A549 (cell line): ENCODE results near the gene BTBD3. TPM values are rescaled to one million over a fixed set of nuclear protein-coding genes. Genes with fewer than 3 reads are reported as not detected.
A peak's percentile ranks its signal among the peaks of the same experiment; 100 is the strongest.

ENCODE experiments used
- ATAC-seq, 2 experiments: fragments of 200-7000 bp in 1 of 2; fragments of >200 bp in 1 of 2; cut with Nextera tagmentation in 1 of 2; cut with Tn5 transposase in 1 of 2; 3 replicates each; pipeline versions ENCODE4 v1.8.0 to v1.9.1; 2018 to 2020; ENCODE audit warnings: mild to moderate bottlenecking in 1 of 2, moderate library complexity in 1 of 2
- CTCF ChIA-PET: fragments of 300-600 bp; sonication (Branson Sonifier 250); formaldehyde crosslinking; extraction: SDS; loops from one replicate; lab custom pipeline; 2021; ENCODE audit warnings: antibody characterized with exemption, inconsistent platforms; lab: Yijun Ruan, JAX
- POLR2A ChIA-PET: fragments of 350-600 bp; formaldehyde crosslinking; extraction: SDS; loops from one replicate; lab custom pipeline; 2021; ENCODE audit warnings: antibody characterized with exemption, inconsistent platforms; lab: Yijun Ruan, JAX
- DNase-seq, 2 experiments: peaks; one replicate each; pipeline versions ENCODE4 v3.0.0 to v3.0.0-alpha.2; 2011 to 2016; ENCODE audit warnings: low read depth in 1 of 2, low spot score in 1 of 2
- FAIRE-seq: peaks from 2 replicates; lab custom pipeline; 2011; peaks lifted over from hg19 to GRCh38; lab: Jason Lieb, UNC
- H3K27ac ChIP-seq, 2 experiments: fragments of >200 bp; sonication (Bioruptor Twin); formaldehyde crosslinking; 3 replicates each; pipeline ENCODE4 v1.5.1; 2016 to 2017
- H3K4me1 ChIP-seq: fragments of >200 bp; sonication (Bioruptor Twin); formaldehyde crosslinking; 3 replicates; pipeline ENCODE4 v1.6.1; 2016
- H3K4me2 ChIP-seq: fragments of >200 bp; sonication (Bioruptor Twin); formaldehyde crosslinking; 3 replicates; pipeline ENCODE4 v1.6.1; 2016
- H3K4me3 ChIP-seq: fragments of >200 bp; sonication (Bioruptor Twin); formaldehyde crosslinking; 3 replicates; pipeline ENCODE4 v1.5.1; 2016
- H3K9me3 ChIP-seq: fragments of >200 bp; sonication (Bioruptor Twin); formaldehyde crosslinking; 3 replicates; pipeline ENCODE4 v1.6.1; 2016
- BCL3 ChIP-seq: fragments of >200 bp; sonication (Bioruptor Twin); formaldehyde crosslinking; IDR thresholded peaks from 3 replicates; pipeline ENCODE4 v1.6.1; 2016
- CBX2 ChIP-seq: fragments of 200-600 bp; sonication (generic); IDR thresholded peaks from 2 replicates; pipeline ENCODE4 v1.6.1; 2016; ENCODE audit warnings: low read depth, mild to moderate bottlenecking, borderline replicate concordance
- CTCF ChIP-seq: fragments of >200 bp; sonication (Bioruptor Twin); formaldehyde crosslinking; IDR thresholded peaks from 3 replicates; pipeline ENCODE4 v1.5.1; 2016
- E2F6 ChIP-seq: IDR thresholded peaks from 2 replicates; pipeline ENCODE4 v1.6.1; 2012; ENCODE audit warnings: low read depth, borderline replicate concordance
- EHF ChIP-seq: fragments of 250-450 bp; sonication (Bioruptor Pico); IDR thresholded peaks from 2 replicates; pipeline ENCODE4 v1.5.0; 2020; ENCODE audit warnings: mild to moderate bottlenecking
- ESRRA ChIP-seq: fragments of 150-350 bp; IDR thresholded peaks from 2 replicates; pipeline ENCODE4 v1.6.1; 2014; ENCODE audit warnings: mild to moderate bottlenecking, low read length, borderline replicate concordance
- HDAC2 ChIP-seq: fragments of 200-600 bp; sonication (generic); IDR thresholded peaks from 2 replicates; pipeline ENCODE4 v1.6.1; 2016
- HOXA7 ChIP-seq: fragments of 250-450 bp; sonication (Bioruptor Pico); IDR thresholded peaks from 2 replicates; pipeline ENCODE4 v1.5.0; 2020; ENCODE audit warnings: mild to moderate bottlenecking, moderate library complexity
- HOXB13 ChIP-seq: fragments of 250-450 bp; sonication (Bioruptor Pico); IDR thresholded peaks from 2 replicates; pipeline ENCODE4 v1.5.0; 2020; ENCODE audit warnings: low read depth, mild to moderate bottlenecking, moderate library complexity
- HOXB5 ChIP-seq: fragments of 250-450 bp; sonication (Bioruptor Pico); IDR thresholded peaks from 2 replicates; pipeline ENCODE4 v1.5.0; 2020; ENCODE audit warnings: mild to moderate bottlenecking, moderate library complexity
- JUN ChIP-seq, 2 experiments: fragments of >200 bp; sonication (Bioruptor Twin); formaldehyde crosslinking; IDR thresholded peaks; 2 replicates in 1 of 2; 3 replicates in 1 of 2; pipeline ENCODE4 v1.6.1; 2016 to 2017
- JUNB ChIP-seq: fragments of >200 bp; sonication (Bioruptor Twin); formaldehyde crosslinking; IDR thresholded peaks from 2 replicates; pipeline ENCODE4 v1.6.1; 2016
- MAX ChIP-seq: IDR thresholded peaks from 2 replicates; pipeline ENCODE4 v1.6.1; 2012
- MYC ChIP-seq: IDR thresholded peaks from 2 replicates; pipeline ENCODE4 v1.6.1; 2012; ENCODE audit warnings: mild to moderate bottlenecking, inconsistent platforms, low read length, improper control_type of control experiment, borderline replicate concordance
- PBX3 ChIP-seq: IDR thresholded peaks from 2 replicates; pipeline ENCODE4 v1.6.1; 2012
- PHF8 ChIP-seq: fragments of 200-600 bp; sonication (generic); IDR thresholded peaks from 2 replicates; pipeline ENCODE4 v1.6.1; 2016; ENCODE audit warnings: low read depth, mild to moderate bottlenecking, antibody characterized with exemption, moderate library complexity, borderline replicate concordance
- POLR2A ChIP-seq: IDR thresholded peaks from 2 replicates; pipeline ENCODE4 v1.6.1; 2012; ENCODE audit warnings: mild to moderate bottlenecking, low read length
- RAD21 ChIP-seq, 2 experiments: fragments of >200 bp in 1 of 2; sonication (Bioruptor Twin) in 1 of 2; formaldehyde crosslinking in 1 of 2; IDR thresholded peaks in 1 of 2; conservative IDR thresholded peaks in 1 of 2; 2 replicates in 1 of 2; 3 replicates in 1 of 2; pipeline ENCODE4 v1.6.1; 2012 to 2018; ENCODE audit warnings: inconsistent platforms in 1 of 2
- RCOR1 ChIP-seq: fragments of 150-350 bp; IDR thresholded peaks from 2 replicates; pipeline ENCODE4 v1.6.1; 2014; ENCODE audit warnings: antibody characterized with exemption, low read length, low read depth
- RNF2 ChIP-seq: fragments of 200-600 bp; sonication (generic); IDR thresholded peaks from 2 replicates; pipeline ENCODE4 v1.6.1; 2016; ENCODE audit warnings: low read depth, mild to moderate bottlenecking, antibody characterized with exemption, moderate library complexity, borderline replicate concordance
- TP53 ChIP-seq: fragments of 250-450 bp; sonication (Bioruptor Pico); IDR thresholded peaks from 2 replicates; pipeline ENCODE4 v1.5.0; 2021; ENCODE audit warnings: mild to moderate bottlenecking, moderate library complexity
- ZSCAN20 ChIP-seq: fragments of 250-450 bp; sonication (Bioruptor Pico); IDR thresholded peaks from 2 replicates; pipeline ENCODE4 v1.8.0; 2022; ENCODE audit warnings: mild to moderate bottlenecking, moderate library complexity
- WGBS: methylation state at CpG from one replicate; pipeline ENCODE4 v1.1.6; 2017; ENCODE audit errors: missing lambda C conversion rate; 5-methylcytosine and 5-hydroxymethylcytosine counted together
- polyA plus RNA-seq, 4 experiments: library from polyadenylated mRNA; depleted of rRNA in 3 of 4; stranded (reverse); fragments of >200 nt; fragmentation: RNase III in 1 of 4; extraction: RNeasy Plus Mini Kit Qiagen cat#74134 plus additional on column Dnase treatment in 1 of 4; gene quantifications; 2 replicates in 3 of 4; 3 replicates in 1 of 4; pipeline ENCODE4 v1.2.3, GENCODE V29; 2011 to 2017

The BTBD3 gene
- polyA plus RNA-seq, 2 of the 4 experiments (the other 2 are of a cell fraction) = 16.3 to 47.1 TPM

GRCh38 chr20:11888648-11889047, 29.0 kb upstream of the BTBD3 start (continued):
- TF ChIP-seq PBX3 = no peak
- no peak for TF ChIP-seq CBX2

- peak; percentile 86 to 93 for ATAC-seq
- no peaks in the 10 kb centered on the region for H3K9me3 ChIP-seq
- DNase-seq = peak; percentile 87 to 93
- H3K4me1 ChIP-seq = peaks cover 20% of the 10 kb centered on the region
- POLR2A ChIA-PET = no interaction called here
- H3K27ac ChIP-seq = peak overlapping the region; percentile 81 to 97
- WGBS = 3% methylated on average over 9 of the region's 69 CpGs
- TF ChIP-seq HOXB5 (CRISPR knock-in tag) (peak; percentile 77; the same call in 1 of the 2 replicates), E2F6 (peak; percentile 62; the same call in 1 of the 2 replicates), MAX (peak; percentile 47; the same call in 1 of the 2 replicates), POLR2A (peak; percentile 81), ESRRA (no peak), HOXB13 (CRISPR knock-in tag) (0 out of 2 replicates have a peak, but pooled peaks have one; percentile 45), RNF2 (0 out of 2 replicates have a peak, but pooled peaks have one; percentile 44), JUN (IDR thresholded peaks at IDR 0.05) (peak; percentile 24 to 74; a peak in 1 of 5 replicates), BCL3 (peak; percentile 91), HOXA7 (CRISPR knock-in tag) (no peak), RCOR1 (no peak), HDAC2 (no peak)
- FAIRE-seq = no peak
- CTCF ChIA-PET = interaction anchor here (0.6 to 1.2 kb wide), 4 partner anchors 10 to 923 kb away, joined by 3 read pairs; no protein-coding TSS in a partner anchor
- peak overlapping the region; percentile 68 for H3K4me3 ChIP-seq
- H3K4me2 ChIP-seq = peak overlapping the region; percentile 96
Observed at GRCh38 chr20:11890331-11891076, 27.2 kb upstream of the BTBD3 start.

GRCh38 chr20:11891077-11891775, 26.5 kb upstream of the BTBD3 start:
- CTCF ChIA-PET = no interaction called here

More at GRCh38 chr20:11891077-11891775, 26.5 kb upstream of the BTBD3 start:
- 3% methylated on average over 22 of the region's 72 CpGs for WGBS
- POLR2A ChIA-PET = no interaction called here
- H3K4me1 ChIP-seq = peaks cover 20% of the 10 kb centered on the region
- peak overlapping the region; percentile 68 for H3K4me3 ChIP-seq
- FAIRE-seq (no peak), ATAC-seq (peak; percentile 63 to 66), DNase-seq (peak; percentile 21 to 43)
- no peaks in the 10 kb centered on the region for H3K9me3 ChIP-seq
- H3K27ac ChIP-seq = peak overlapping the region; percentile 81 to 97
- H3K4me2 ChIP-seq = peak overlapping the region; percentile 80
- TF ChIP-seq ZSCAN20 (CRISPR knock-in tag) (no peak), MAX (peak; percentile 30; the same call in 1 of the 2 replicates), TP53 (CRISPR knock-in tag) (no peak), EHF (CRISPR knock-in tag) (no peak), CTCF (no peak), MYC (no peak), JUNB (no peak), PHF8 (peak; percentile 86; the same call in 1 of the 2 replicates), RAD21 (conservative IDR thresholded peaks at IDR 0.05 in 1 of 2, IDR thresholded peaks at IDR 0.05 in 1 of 2) (no peak), BCL3 (peak; percentile 70; the same call in 1 of the 3 replicates)
